GM12892 (cell line): ENCODE measurements around the gene RPTN.

Source experiments
- POLR2A ChIP-seq: IDR thresholded peaks from 2 replicates; pipeline ENCODE4 v1.6.1; 2011; ENCODE audit warnings: low read depth, low read length, control low read depth
- POLR2AphosphoS5 ChIP-seq: IDR thresholded peaks from 2 replicates; pipeline ENCODE4 v1.6.1; 2011; ENCODE audit warnings: low read depth, low read length, control low read depth
- TAF1 ChIP-seq: IDR thresholded peaks from 2 replicates; pipeline ENCODE4 v1.6.1; 2011; ENCODE audit warnings: low read depth, mild to moderate bottlenecking, control low read depth, low read length, borderline replicate concordance

DNA sequence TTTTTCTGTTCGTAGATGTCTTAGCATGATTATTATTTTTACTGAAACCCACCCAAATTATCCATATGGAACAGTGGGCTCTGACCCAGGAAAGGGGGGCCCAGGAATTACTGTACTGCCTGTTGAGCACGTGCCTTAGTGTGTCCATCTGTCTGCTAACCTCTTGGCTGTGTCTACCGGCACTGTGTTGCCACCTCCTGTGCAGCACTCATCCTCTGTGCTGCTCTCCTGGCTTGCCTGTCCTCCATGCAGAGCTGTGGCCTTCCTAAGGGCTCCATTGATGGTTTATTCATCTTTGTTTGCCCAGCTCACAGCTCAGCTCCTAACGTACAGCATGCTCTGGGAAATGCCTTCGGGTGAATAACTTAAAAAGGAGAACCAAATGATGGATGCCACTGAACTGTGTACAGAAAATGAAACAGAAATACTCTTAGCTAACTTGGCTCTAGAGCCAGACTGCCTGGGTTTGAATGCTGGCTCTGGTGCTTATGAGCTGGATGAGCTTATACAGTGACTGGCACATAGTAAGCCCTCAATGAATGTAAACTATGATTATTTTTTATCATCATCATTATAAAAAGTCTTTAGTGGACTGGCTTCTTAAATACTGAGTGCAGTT, 11.4 kb upstream of the RPTN start:
- TF ChIP-seq POLR2A (no peak), POLR2AphosphoS5 (no peak), TAF1 (no peak)
